K562 (cell line): ENCODE measurements around the gene PHLPP2. TPM values are rescaled to one million over a fixed set of nuclear protein-coding genes. Genes with fewer than 3 reads are reported as not detected.

Experiments used
- ATAC-seq: fragments of 200-7000 bp; cut with Tn5 transposase; 3 replicates; pipeline ENCODE4 v1.9.1; 2020; ENCODE audit warnings: moderate library complexity
- BruUV-seq: library from RNA; stranded (reverse); fragments of 400-500 nt; replicated peaks from 2 replicates; lab custom pipeline; 2021; lab: Mats Ljungman, UMichigan
- CTCF ChIA-PET: fragments of 300-600 bp; formaldehyde crosslinking; extraction: SDS; loops from one replicate; lab custom pipeline; 2021; ENCODE audit warnings: low intra/inter-chr PET ratio; lab: Yijun Ruan, JAX
- POLR2A ChIA-PET: fragments of 300-600, 350-650 bp; sonication (Branson Sonifier 250); formaldehyde crosslinking; extraction: SDS; loops from one replicate; lab custom pipeline; 2021; ENCODE audit warnings: antibody characterized with exemption, inconsistent platforms; lab: Yijun Ruan, JAX
- DNase-seq, 4 experiments: peaks; one replicate each; pipeline versions ENCODE4 v3.0.0 to v3.0.0-alpha.2; 2011 to 2018; ENCODE audit warnings: low spot score in 3 of 4, mixed read lengths in 3 of 4; ENCODE audit errors: extremely low read depth in 1 of 4
- FAIRE-seq: peaks from 2 replicates; lab custom pipeline; 2011; peaks lifted over from hg19 to GRCh38; lab: Jason Lieb, UNC
- H2AFZ ChIP-seq: 2 replicates; pipeline ENCODE4 v1.6.0; 2011; ENCODE audit warnings: low read depth, low read length, control low read depth, inconsistent platforms
- H3K27ac ChIP-seq: fragments of 200-600 bp; 3 replicates; pipeline ENCODE4 v1.8.0; 2011; ENCODE audit warnings: low read depth, mild to moderate bottlenecking, control low read depth, inconsistent platforms, low read length, moderate library complexity, mixed read lengths; ENCODE audit errors: extremely low read depth
- H3K27me3 ChIP-seq, 2 experiments: fragments of 300-600 bp in 1 of 2; 2 replicates in 1 of 2; 3 replicates in 1 of 2; pipeline versions ENCODE4 v1.6.0 to v1.8.0; 2011; ENCODE audit warnings: inconsistent platforms in 2 of 2, low read length in 2 of 2, mild to moderate bottlenecking in 1 of 2, mixed read lengths in 1 of 2, moderate library complexity in 1 of 2; ENCODE audit not compliant: control insufficient read depth in 2 of 2, insufficient read depth in 2 of 2
- H3K36me3 ChIP-seq: fragments of 300-600 bp; 3 replicates; pipeline ENCODE4 v1.8.0; 2011; ENCODE audit warnings: mild to moderate bottlenecking, low read length, inconsistent platforms; ENCODE audit not compliant: control insufficient read depth, insufficient read depth
- H3K4me1 ChIP-seq, 2 experiments: fragments of 200-600 bp in 1 of 2; replicated peaks in 1 of 2; 2 replicates in 1 of 2; 3 replicates in 1 of 2; pipeline versions ENCODE4 v1.5.1 to v1.8.0; 2011; ENCODE audit warnings: inconsistent platforms in 2 of 2, low read length in 2 of 2, mild to moderate bottlenecking in 1 of 2, mixed read lengths in 1 of 2, moderate library complexity in 1 of 2; ENCODE audit not compliant: control insufficient read depth in 2 of 2, insufficient read depth in 2 of 2
- H3K4me2 ChIP-seq: 2 replicates; pipeline ENCODE4 v1.6.1; 2011; ENCODE audit warnings: low read length, control low read depth, inconsistent platforms, mixed read lengths; ENCODE audit not compliant: insufficient read depth
- H3K4me3 ChIP-seq: fragments of 200-600 bp; sonication (generic), shearing (Covaris generic); 2 replicates; pipeline ENCODE4 v1.5.1; 2016; ENCODE audit warnings: control low read depth, inconsistent platforms
- H3K79me2 ChIP-seq: fragments of 200-600 bp; 3 replicates; pipeline ENCODE4 v1.8.0; 2011; ENCODE audit warnings: low read length, inconsistent platforms; ENCODE audit not compliant: control insufficient read depth, insufficient read depth
- H3K9ac ChIP-seq, 2 experiments: 2 replicates each; pipeline versions ENCODE4 v1.6.0 to v1.6.1; 2011; ENCODE audit warnings: low read depth in 2 of 2, low read length in 2 of 2, control low read depth in 1 of 2, inconsistent platforms in 1 of 2, mild to moderate bottlenecking in 1 of 2, mixed read lengths in 1 of 2; ENCODE audit not compliant: insufficient read depth in 1 of 2
- H3K9me1 ChIP-seq: one replicate; pipeline ENCODE4 v1.6.0; 2011; ENCODE audit warnings: inconsistent platforms, mild to moderate bottlenecking, low read length, moderate library complexity; ENCODE audit not compliant: control insufficient read depth, insufficient read depth
- H3K9me3 ChIP-seq: replicated peaks from 2 replicates; pipeline ENCODE4 v1.5.1; 2011; ENCODE audit warnings: low read depth, low read length, inconsistent platforms; ENCODE audit not compliant: control insufficient read depth, insufficient read depth
- H4K20me1 ChIP-seq: replicated peaks from 2 replicates; pipeline ENCODE4 v1.6.1; 2011; ENCODE audit warnings: low read length, inconsistent platforms, mixed read lengths; ENCODE audit not compliant: control insufficient read depth, insufficient read depth
- CC2D1A ChIP-seq: fragments of 450-650 bp; IDR thresholded peaks from 2 replicates; pipeline ENCODE4 v1.6.1; 2017; ENCODE audit warnings: mild to moderate bottlenecking
- E2F1 ChIP-seq: sonication (generic); formaldehyde crosslinking; IDR thresholded peaks from 2 replicates; pipeline ENCODE4 v1.8.1; 2023; ENCODE audit warnings: mild to moderate bottlenecking, missing genetic modification reagents, moderate library complexity
- FIP1L1 ChIP-seq: fragments of 200-400 bp; formaldehyde crosslinking; IDR thresholded peaks from 2 replicates; pipeline ENCODE4 v1.6.1; 2018; ENCODE audit warnings: mild to moderate bottlenecking, low read depth, low read length; ENCODE audit not compliant: poor library complexity, severe bottlenecking
- KAT8 ChIP-seq: fragments of 450-650 bp; IDR thresholded peaks from 2 replicates; pipeline ENCODE4 v1.6.1; 2016; ENCODE audit warnings: low read depth, mild to moderate bottlenecking
- LEF1 ChIP-seq: fragments of 450-650 bp; IDR thresholded peaks from 2 replicates; pipeline ENCODE4 v1.6.1; 2016; ENCODE audit warnings: mild to moderate bottlenecking
- MAFK ChIP-seq: IDR thresholded peaks from 2 replicates; pipeline ENCODE4 v1.6.1; 2011; ENCODE audit warnings: low read length, improper control_type of control experiment
- NKRF ChIP-seq: fragments of 450-650 bp; IDR thresholded peaks from 2 replicates; pipeline ENCODE4 v1.6.1; 2016; ENCODE audit warnings: borderline replicate concordance
- PYGO2 ChIP-seq: fragments of 450-650 bp; IDR thresholded peaks from 2 replicates; pipeline ENCODE4 v1.6.1; 2016; ENCODE audit warnings: mild to moderate bottlenecking, missing genetic modification characterization, moderate library complexity, missing compliant biosample characterization
- RFX5 ChIP-seq: IDR thresholded peaks from 2 replicates; pipeline ENCODE4 v1.6.1; 2011; ENCODE audit warnings: low read depth, mild to moderate bottlenecking, improper control_type of control experiment, low read length
- ZNF143 ChIP-seq: sonication (generic); formaldehyde crosslinking; IDR thresholded peaks from 2 replicates; pipeline ENCODE4 v1.9.0; 2022; ENCODE audit warnings: mild to moderate bottlenecking, missing genetic modification reagents
- ZNF253 ChIP-seq: fragments of 250-450 bp; sonication (Bioruptor Pico); conservative IDR thresholded peaks from 2 replicates; pipeline ENCODE4 v1.6.1; 2021; ENCODE audit warnings: mild to moderate bottlenecking
- WGBS: fragments of 100-300 bp; shearing (Covaris generic); methylation state at CpG from one replicate; pipeline ENCODE4 v1.1.6; 2016; ENCODE audit warnings: low coverage, mixed read lengths; ENCODE audit not compliant: insufficient coverage; ENCODE audit errors: missing lambda C conversion rate; 5-methylcytosine and 5-hydroxymethylcytosine counted together
- in situ Hi-C: fragments of 300-500 bp; cut with MboI; formaldehyde crosslinking; loops from 4 replicates; pipeline ENCODE4 v1.15.0; 2018; ENCODE audit warnings: inconsistent platforms, mixed read lengths
- intact Hi-C: fragments of 100-400 bp; cut with micrococcal nuclease; formaldehyde crosslinking; loops from 2 replicates; pipeline ENCODE4 v1.14.2; 2022
- polyA plus RNA-seq, 8 experiments: library from polyadenylated mRNA; depleted of rRNA in 4 of 8; stranded (reverse) in 5 of 8; unstranded in 3 of 8; fragments of >200 nt; fragmentation: Nextera tagmentation in 2 of 8; fragmentation: Illumina TruSeq in 1 of 8; extraction: Ambion mirVana in 2 of 8; extraction: Trizol in 1 of 8; gene quantifications; 2 replicates each; pipeline versions ENCODE4 v1.2.1 to v1.2.3, GENCODE V29; 2011 to 2014; ENCODE audit warnings: inconsistent platforms in 1 of 8, missing spikeins in 1 of 8
- total RNA-seq, 7 experiments: library from RNA; depleted of rRNA in 6 of 7; stranded (reverse); fragments of >200 nt in 6 of 7; fragmentation: Illumina TruSeq in 2 of 7; extraction: Trizol in 2 of 7; gene quantifications; 2 replicates each; pipeline versions ENCODE4 v1.2.1 to v1.2.3, GENCODE V29; 2011 to 2021; ENCODE audit warnings: low replicate concordance in 1 of 7
- TF ChIP-seq, protein P1 (sequence below): sonication (generic); formaldehyde crosslinking; IDR thresholded peaks from 2 replicates; pipeline ENCODE4 v1.8.1; 2023; ENCODE audit warnings: missing genetic modification reagents, mild to moderate bottlenecking, borderline replicate concordance
- TF ChIP-seq, protein P2 (sequence below): fragments of 450-650 bp; conservative IDR thresholded peaks from 2 replicates; pipeline ENCODE4 v1.6.1; 2016; ENCODE audit warnings: missing genetic modification characterization, low read depth, mild to moderate bottlenecking, control low read depth, missing compliant biosample characterization

Gene PHLPP2
- total and polyA plus RNA-seq, 9 of the 15 experiments (the other 6 are each of a cell fraction or from before 2014, with no cell fraction given) = 0.60 to 7.1 (median 2.6) TPM

GRCh38 chr16:71707199-71707598 lies 17.3 kb downstream of the PHLPP2 start (continued):
- TF ChIP-seq LEF1 = no peak
- no peak for TF ChIP-seq RFX5
- TF ChIP-seq ZNF143 (CRISPR knock-in tag) = no peak
- TF ChIP-seq, protein P1, sequence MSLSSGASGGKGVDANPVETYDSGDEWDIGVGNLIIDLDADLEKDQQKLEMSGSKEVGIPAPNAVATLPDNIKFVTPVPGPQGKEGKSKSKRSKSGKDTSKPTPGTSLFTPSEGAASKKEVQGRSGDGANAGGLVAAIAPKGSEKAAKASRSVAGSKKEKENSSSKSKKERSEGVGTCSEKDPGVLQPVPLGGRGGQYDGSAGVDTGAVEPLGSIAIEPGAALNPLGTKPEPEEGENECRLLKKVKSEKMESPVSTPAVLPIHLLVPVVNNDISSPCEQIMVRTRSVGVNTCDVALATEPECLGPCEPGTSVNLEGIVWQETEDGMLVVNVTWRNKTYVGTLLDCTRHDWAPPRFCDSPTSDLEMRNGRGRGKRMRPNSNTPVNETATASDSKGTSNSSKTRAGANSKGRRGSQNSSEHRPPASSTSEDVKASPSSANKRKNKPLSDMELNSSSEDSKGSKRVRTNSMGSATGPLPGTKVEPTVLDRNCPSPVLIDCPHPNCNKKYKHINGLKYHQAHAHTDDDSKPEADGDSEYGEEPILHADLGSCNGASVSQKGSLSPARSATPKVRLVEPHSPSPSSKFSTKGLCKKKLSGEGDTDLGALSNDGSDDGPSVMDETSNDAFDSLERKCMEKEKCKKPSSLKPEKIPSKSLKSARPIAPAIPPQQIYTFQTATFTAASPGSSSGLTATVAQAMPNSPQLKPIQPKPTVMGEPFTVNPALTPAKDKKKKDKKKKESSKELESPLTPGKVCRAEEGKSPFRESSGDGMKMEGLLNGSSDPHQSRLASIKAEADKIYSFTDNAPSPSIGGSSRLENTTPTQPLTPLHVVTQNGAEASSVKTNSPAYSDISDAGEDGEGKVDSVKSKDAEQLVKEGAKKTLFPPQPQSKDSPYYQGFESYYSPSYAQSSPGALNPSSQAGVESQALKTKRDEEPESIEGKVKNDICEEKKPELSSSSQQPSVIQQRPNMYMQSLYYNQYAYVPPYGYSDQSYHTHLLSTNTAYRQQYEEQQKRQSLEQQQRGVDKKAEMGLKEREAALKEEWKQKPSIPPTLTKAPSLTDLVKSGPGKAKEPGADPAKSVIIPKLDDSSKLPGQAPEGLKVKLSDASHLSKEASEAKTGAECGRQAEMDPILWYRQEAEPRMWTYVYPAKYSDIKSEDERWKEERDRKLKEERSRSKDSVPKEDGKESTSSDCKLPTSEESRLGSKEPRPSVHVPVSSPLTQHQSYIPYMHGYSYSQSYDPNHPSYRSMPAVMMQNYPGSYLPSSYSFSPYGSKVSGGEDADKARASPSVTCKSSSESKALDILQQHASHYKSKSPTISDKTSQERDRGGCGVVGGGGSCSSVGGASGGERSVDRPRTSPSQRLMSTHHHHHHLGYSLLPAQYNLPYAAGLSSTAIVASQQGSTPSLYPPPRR = no peak
- TF ChIP-seq ZNF253 (CRISPR knock-in tag) = no peak

DNA sequence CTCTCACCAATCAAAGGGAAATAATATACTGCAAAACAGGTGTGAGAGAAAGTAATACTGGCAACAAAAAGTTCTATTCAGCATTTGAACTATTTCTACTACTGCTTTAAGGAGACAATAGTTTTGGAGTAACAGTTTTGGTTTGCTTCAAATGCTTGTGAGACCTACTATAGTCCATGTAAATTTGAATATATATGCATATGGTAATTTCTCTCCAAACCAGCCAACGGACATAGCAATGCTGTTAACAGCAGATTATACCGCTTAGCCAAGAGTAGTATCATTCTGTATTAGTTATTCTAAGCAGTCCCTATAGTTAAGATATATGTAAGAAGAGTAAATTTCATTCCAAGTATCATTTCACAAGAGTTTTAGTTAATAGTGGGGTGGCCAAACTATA lies 18.5 kb downstream of the PHLPP2 start:
- no peak overlapping the region for H2AFZ ChIP-seq
- no TSS peak for BruUV-seq
- TF ChIP-seq NKRF = no peak
- no peak for TF ChIP-seq KAT8
- TF ChIP-seq PYGO2 = no peak
- no peak for TF ChIP-seq MAFK
- no peak for TF ChIP-seq CC2D1A
- TF ChIP-seq, protein P2, sequence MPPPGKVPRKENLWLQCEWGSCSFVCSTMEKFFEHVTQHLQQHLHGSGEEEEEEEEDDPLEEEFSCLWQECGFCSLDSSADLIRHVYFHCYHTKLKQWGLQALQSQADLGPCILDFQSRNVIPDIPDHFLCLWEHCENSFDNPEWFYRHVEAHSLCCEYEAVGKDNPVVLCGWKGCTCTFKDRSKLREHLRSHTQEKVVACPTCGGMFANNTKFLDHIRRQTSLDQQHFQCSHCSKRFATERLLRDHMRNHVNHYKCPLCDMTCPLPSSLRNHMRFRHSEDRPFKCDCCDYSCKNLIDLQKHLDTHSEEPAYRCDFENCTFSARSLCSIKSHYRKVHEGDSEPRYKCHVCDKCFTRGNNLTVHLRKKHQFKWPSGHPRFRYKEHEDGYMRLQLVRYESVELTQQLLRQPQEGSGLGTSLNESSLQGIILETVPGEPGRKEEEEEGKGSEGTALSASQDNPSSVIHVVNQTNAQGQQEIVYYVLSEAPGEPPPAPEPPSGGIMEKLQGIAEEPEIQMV (tag) = no peak
- TF ChIP-seq E2F1 = no peak
- no peak for TF ChIP-seq FIP1L1

More for the DNA sequence above, 18.5 kb downstream of the PHLPP2 start:
- Histone ChIP-seq H3K36me3 (no peaks in the 10 kb centered on the region; the same call in 2 of the 3 replicates), H3K79me2 (no peaks in the 10 kb centered on the region), H3K9me3 (no peaks in the 10 kb centered on the region), H4K20me1 (no peaks in the 10 kb centered on the region), H3K4me2 (no peak overlapping the region), H3K9ac (no peak overlapping the region), H3K27me3 (no peaks in the 10 kb centered on the region), H3K9me1 (no peaks in the 10 kb centered on the region), H3K27ac (no peak overlapping the region), H3K4me3 (no peak overlapping the region), H3K4me1 (no peaks in the 10 kb centered on the region)
- FAIRE-seq (no peak), DNase-seq (no peak), ATAC-seq (no peak)
- in situ Hi-C loops (no loop called here), intact Hi-C loops (no loop called here)
- ChIA-PET POLR2A (no interaction called here), CTCF (no interaction called here)
- WGBS = 66% methylated on average over 2 of the region's 2 CpGs
